ENCODE measurements around the gene NCAM1.

NCAM1 gene

DNA sequence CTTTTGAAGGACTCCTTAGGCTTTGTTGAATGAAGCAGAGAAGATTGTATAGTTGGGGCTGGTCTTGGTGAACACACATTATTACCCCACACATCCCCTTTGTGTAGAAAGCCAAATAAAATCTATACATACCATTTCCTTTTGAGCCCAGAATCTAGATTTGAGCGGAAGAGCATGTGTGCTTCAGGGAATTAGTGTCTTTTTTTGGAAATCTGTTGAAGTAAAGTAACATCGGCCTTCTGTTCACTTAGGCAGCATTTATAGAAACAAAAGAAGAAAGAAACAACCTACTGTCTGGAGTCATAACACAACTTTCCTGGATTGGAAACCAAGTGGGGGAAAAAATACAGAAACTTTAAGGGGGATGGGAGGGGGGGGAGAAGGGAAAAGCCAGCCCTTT is 315.2 kb downstream of the NCAM1 start:
- Histone ChIP-seq H3K4me1 (ENCODE audit: low read length) (no peaks in the 10 kb centered on the region), H3K9me3 (replicated peaks; ENCODE audit: insufficient read depth, low read length) (no peaks in the 10 kb centered on the region)

DNA sequence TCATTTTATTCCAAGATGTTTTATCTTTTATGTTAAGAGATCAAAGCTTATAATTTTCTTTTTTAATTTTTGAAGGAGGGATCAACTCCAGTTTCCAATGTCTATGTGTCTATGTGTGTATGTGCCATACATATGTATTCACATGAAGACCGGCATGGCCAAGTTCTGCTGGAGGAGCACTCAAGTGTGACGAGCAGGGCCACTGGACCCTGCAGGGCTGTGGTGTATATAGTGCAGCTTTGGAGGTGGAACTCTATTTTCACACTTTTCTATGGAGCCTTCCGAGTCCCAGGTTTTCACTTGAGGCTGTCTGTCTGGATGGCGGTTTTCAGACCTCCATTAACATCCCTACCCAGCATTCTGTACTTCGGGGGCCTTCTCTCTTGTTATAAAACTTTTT is 316.7 kb downstream of the NCAM1 start:
- TF ChIP-seq EZH2 (optimal IDR thresholded peaks at IDR 0.05; ENCODE audit: low read depth, low read length) (no peak), EZH2phosphoT487 (IDR thresholded peaks at IDR 0.05; ENCODE audit: low read length) (no peak)
- TF ChIP-seq, protein P1, sequence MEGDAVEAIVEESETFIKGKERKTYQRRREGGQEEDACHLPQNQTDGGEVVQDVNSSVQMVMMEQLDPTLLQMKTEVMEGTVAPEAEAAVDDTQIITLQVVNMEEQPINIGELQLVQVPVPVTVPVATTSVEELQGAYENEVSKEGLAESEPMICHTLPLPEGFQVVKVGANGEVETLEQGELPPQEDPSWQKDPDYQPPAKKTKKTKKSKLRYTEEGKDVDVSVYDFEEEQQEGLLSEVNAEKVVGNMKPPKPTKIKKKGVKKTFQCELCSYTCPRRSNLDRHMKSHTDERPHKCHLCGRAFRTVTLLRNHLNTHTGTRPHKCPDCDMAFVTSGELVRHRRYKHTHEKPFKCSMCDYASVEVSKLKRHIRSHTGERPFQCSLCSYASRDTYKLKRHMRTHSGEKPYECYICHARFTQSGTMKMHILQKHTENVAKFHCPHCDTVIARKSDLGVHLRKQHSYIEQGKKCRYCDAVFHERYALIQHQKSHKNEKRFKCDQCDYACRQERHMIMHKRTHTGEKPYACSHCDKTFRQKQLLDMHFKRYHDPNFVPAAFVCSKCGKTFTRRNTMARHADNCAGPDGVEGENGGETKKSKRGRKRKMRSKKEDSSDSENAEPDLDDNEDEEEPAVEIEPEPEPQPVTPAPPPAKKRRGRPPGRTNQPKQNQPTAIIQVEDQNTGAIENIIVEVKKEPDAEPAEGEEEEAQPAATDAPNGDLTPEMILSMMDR (IDR thresholded peaks at IDR 0.05; ENCODE audit: low read length), result no peak
- no peak for DNase-seq
- Histone ChIP-seq H3K4me2 (ENCODE audit: low read depth, low read length) (no peak overlapping the region), H3K4me3 (ENCODE audit: low read length) (no peak overlapping the region), H2AFZ (ENCODE audit: low read length) (no peak overlapping the region), H3K36me3 (replicated peaks; ENCODE audit: insufficient read depth, low read length) (no peaks in the 10 kb centered on the region), H3K9ac (ENCODE audit: low read length) (no peak overlapping the region), H3K4me1 (ENCODE audit: low read length) (no peaks in the 10 kb centered on the region), H3K9me2 (replicated peaks; ENCODE audit: insufficient read depth, low read length) (no peaks in the 10 kb centered on the region), H3K79me2 (ENCODE audit: low read length) (no peaks in the 10 kb centered on the region), H3F3A (ENCODE audit: insufficient read depth, low read length) (no peaks in the 10 kb centered on the region), H4K20me1 (ENCODE audit: insufficient read depth, low read length) (no peaks in the 10 kb centered on the region), H3K27me3 (replicated peaks; ENCODE audit: insufficient read depth, low read length) (no peaks in the 10 kb centered on the region), H3K9me3 (replicated peaks; ENCODE audit: insufficient read depth, low read length) (no peaks in the 10 kb centered on the region), H3K27ac (ENCODE audit: low read length) (no peak overlapping the region)

More for the DNA sequence above, 315.2 kb downstream of the NCAM1 start:
- Histone ChIP-seq H3K9ac (ENCODE audit: low read length) (no peak overlapping the region), H3F3A (ENCODE audit: insufficient read depth, low read length) (no peaks in the 10 kb centered on the region), H3K4me3 (ENCODE audit: low read length) (no peak overlapping the region), H4K20me1 (ENCODE audit: insufficient read depth, low read length) (no peaks in the 10 kb centered on the region), H3K4me2 (ENCODE audit: low read depth, low read length) (no peak overlapping the region), H3K27ac (ENCODE audit: low read length) (no peak overlapping the region), H3K79me2 (ENCODE audit: low read length) (no peaks in the 10 kb centered on the region), H3K36me3 (replicated peaks; ENCODE audit: insufficient read depth, low read length) (no peaks in the 10 kb centered on the region), H2AFZ (ENCODE audit: low read length) (no peak overlapping the region), H3K9me2 (replicated peaks; ENCODE audit: insufficient read depth, low read length) (no peaks in the 10 kb centered on the region), H3K27me3 (replicated peaks; ENCODE audit: insufficient read depth, low read length) (no peaks in the 10 kb centered on the region)
- TF ChIP-seq EZH2phosphoT487 (IDR thresholded peaks at IDR 0.05; ENCODE audit: low read length) (no peak), EZH2 (optimal IDR thresholded peaks at IDR 0.05; ENCODE audit: low read depth, low read length) (no peak)
- TF ChIP-seq, protein P1 (IDR thresholded peaks at IDR 0.05; ENCODE audit: low read length), result no peak
- no peak for DNase-seq

DNA sequence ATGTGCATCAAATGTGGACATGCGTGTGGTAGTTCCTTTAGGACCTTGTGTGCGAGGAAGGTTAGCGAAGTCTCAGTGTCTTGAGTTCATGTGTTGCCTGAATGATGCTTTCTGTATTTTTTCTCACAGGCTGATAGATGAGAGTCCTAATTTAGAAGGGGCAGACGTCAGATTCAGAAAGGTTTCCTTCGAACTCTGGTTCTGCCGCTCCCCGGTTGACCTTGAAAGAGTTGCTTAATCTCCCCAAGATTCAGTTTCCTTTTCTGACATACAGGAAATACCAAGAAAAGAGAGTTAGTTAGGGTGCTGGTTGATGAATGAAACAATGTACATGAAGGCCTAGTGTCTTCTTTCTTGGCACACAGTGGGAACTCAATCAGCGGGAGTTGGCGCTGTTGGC is 317.3 kb downstream of the NCAM1 start:
- Histone ChIP-seq H3K9ac (ENCODE audit: low read length) (no peak overlapping the region), H3K4me3 (ENCODE audit: low read length) (no peak overlapping the region), H3K27ac (ENCODE audit: low read length) (no peak overlapping the region), H3K27me3 (replicated peaks; ENCODE audit: insufficient read depth, low read length) (no peaks in the 10 kb centered on the region), H3F3A (ENCODE audit: insufficient read depth, low read length) (no peaks in the 10 kb centered on the region), H2AFZ (ENCODE audit: low read length) (no peak overlapping the region), H3K36me3 (replicated peaks; ENCODE audit: insufficient read depth, low read length) (no peaks in the 10 kb centered on the region), H3K79me2 (ENCODE audit: low read length) (no peaks in the 10 kb centered on the region), H3K9me3 (replicated peaks; ENCODE audit: insufficient read depth, low read length) (no peaks in the 10 kb centered on the region), H4K20me1 (ENCODE audit: insufficient read depth, low read length) (no peaks in the 10 kb centered on the region), H3K9me2 (replicated peaks; ENCODE audit: insufficient read depth, low read length) (no peaks in the 10 kb centered on the region), H3K4me1 (ENCODE audit: low read length) (no peaks in the 10 kb centered on the region), H3K4me2 (ENCODE audit: low read depth, low read length) (no peak overlapping the region)
- DNase-seq, result no peak
- TF ChIP-seq EZH2phosphoT487 (IDR thresholded peaks at IDR 0.05; ENCODE audit: low read length), result no peak
- TF ChIP-seq, protein P1 (IDR thresholded peaks at IDR 0.05; ENCODE audit: low read length), result no peak
- TF ChIP-seq EZH2 (optimal IDR thresholded peaks at IDR 0.05; ENCODE audit: low read depth, low read length), result no peak
